Stimulated activated CD4-positive, alpha-beta T cell treated with anti-CD3 and anti-CD28 coated beads, TNF-alpha, amount 100 ng/mL, for 48 hours (primary cell): Measurements from ENCODE around the gene ST3GAL4.
"Not testable (repeated sequence)": the region's sequence is repeated elsewhere in the genome, so short reads cannot be mapped to it uniquely, and the experiment has no call there.

Experiments used
- DNase-seq, 3 donors: peaks; one replicate each; pipeline ENCODE4 v3.0.0-alpha.2; 2020; ENCODE audit warnings: low read depth in 3 of 3

Gene ST3GAL4

GRCh38 chr11:126364735-126365134 lies 9.2 kb downstream of the ST3GAL4 start:
- not testable (repeated sequence) for DNase-seq

GRCh38 chr11:126365508-126365907 lies 10.0 kb downstream of the ST3GAL4 start:
- not testable (repeated sequence) for DNase-seq

GRCh38 chr11:126366064-126366822 lies 10.8 kb downstream of the ST3GAL4 start:
- DNase-seq, result no peak

- DNase-seq, result not testable (repeated sequence)
Observed at GRCh38 chr11:126366823-126367654, 11.6 kb downstream of the ST3GAL4 start.

GRCh38 chr11:126367806-126368205 lies 12.3 kb downstream of the ST3GAL4 start:
- DNase-seq, result not testable (repeated sequence)

GRCh38 chr11:126368336-126369119 lies 13.0 kb downstream of the ST3GAL4 start:
- not testable (repeated sequence) for DNase-seq

GRCh38 chr11:126370016-126370415 lies 14.5 kb downstream of the ST3GAL4 start:
- no peak for DNase-seq

DNA sequence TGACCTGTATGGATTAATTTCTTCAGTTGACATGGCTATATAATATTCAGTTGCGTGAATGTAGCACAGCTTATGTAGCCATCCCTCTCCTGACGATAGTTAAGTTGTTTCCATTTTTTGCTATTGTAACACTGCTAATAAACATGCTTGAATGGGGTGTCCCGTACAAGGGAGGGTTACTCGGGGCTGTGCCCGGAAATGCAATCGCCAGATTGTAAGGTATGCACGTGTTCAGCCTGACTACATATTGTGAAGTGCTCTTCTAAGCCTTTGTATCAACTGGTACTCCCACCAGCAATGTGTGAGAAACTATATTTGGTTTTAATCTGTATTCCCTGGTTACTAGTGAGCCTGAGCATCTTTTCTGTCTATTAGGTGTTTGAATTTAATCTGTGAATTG lies 16.1 kb downstream of the ST3GAL4 start:
- no peak for DNase-seq

DNA sequence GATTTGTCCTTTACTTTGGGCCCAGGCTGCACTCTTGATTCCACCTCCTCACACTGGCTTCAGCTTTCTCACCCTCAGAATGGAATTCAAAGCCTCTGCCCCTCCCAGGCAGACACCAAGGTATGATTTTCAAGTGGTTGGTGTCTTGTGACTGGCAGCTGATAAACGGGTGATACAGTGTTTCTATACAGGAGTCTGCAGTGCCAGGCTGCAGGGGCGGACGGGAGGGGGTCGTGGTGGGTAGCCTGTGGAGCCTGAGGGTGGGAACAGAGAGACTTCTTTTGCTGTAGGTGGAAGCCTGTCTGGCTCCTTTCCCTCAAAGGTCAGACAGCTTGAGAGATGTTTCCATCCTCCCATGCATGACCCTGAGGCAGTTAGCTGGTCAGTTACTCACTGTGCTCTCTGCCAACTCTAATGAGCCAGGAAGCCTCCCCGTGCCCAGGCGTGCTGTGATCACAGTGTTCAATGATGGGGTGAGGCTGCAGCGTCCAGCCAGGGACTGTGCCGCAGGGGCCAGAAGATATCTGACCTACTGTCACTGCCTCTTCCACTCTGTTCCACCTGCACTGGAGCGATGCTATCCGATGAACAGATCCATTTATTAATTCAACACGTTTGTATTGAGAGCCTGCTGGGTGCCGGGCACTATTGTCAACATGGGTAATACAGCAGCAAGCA lies 18.0 kb downstream of the ST3GAL4 start:
- DNase-seq, result not testable (repeated sequence)

DNA sequence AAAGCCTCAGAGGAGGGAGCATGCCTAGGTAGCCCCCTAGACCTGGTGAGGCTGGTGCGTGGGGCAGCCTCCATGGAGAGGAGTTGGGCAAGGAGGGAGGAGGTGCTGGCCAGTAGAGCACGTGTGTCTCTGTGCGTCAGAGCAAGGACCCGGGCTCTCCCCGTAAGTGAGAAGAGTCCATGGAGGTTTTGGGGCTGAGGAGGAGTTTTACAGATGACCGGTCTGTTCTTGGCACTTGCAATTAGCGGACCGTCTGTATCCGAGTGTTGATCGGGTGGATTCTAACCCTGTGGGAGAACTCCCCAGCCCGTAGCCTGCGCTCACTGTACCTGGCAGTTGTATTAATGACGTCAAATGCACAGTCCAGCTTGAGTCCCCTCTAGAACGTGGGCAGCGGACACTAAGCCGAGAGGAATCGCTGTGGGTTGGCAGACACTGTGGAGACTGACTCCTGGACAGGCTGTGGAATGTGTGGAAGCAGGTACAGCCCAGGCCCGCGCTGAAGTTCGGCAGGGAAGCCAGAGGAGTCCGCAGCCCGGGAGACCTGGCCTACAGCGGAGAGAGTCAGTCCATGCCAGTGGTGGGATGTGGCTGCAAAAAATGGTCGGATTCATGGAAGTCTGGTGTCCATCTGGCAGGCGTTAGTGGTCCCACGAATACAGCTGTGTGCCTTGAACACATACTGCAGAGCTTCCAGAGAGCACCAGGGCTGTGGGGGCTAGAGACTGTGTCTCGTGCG lies 19.2 kb downstream of the ST3GAL4 start:
- not testable (repeated sequence) for DNase-seq

GRCh38 chr11:126375726-126376125 lies 20.2 kb downstream of the ST3GAL4 start:
- DNase-seq, result no peak

- DNase-seq, result no peak
Observed at GRCh38 chr11:126378763-126379162, 23.3 kb downstream of the ST3GAL4 start.

- DNase-seq, result no peak
Observed at GRCh38 chr11:126380909-126381308, 25.4 kb downstream of the ST3GAL4 start.

- not testable (repeated sequence) for DNase-seq
Observed at GRCh38 chr11:126381960-126382359, 26.5 kb downstream of the ST3GAL4 start.

- not testable (repeated sequence) for DNase-seq
Observed at GRCh38 chr11:126382641-126383040, 27.2 kb downstream of the ST3GAL4 start.

GRCh38 chr11:126383339-126384335 lies 28.2 kb downstream of the ST3GAL4 start:
- no peak for DNase-seq

DNA sequence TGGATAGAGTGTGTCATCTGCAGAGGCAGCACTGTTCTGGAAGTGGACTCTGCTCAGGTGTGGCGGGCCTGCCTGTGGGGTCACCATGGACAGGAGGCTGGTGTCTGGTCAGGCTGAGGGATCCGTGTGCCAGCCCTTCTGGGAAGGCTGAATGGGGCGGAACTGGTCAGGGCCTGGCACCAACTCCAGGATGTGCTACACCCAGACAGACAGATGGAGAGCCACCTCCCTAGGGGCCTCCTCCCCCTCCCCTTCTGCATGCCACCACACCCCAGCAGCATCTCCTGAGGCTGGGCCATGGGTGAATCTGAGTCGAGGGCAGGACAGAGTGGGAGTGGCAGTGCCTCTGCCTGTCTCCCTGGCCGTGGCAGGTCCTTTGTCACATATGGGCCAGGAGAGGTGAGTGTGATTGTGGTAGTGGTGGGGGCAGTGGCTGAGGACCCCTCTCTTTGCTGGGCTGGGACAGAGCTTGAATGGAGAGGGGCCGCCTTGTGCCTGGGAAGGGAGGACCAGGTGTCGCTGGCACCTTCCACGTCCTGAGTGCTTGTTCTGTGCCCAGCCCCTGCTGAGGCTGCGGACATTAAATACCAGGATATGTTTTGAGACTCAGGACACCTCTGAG lies 29.1 kb downstream of the ST3GAL4 start:
- no peak for DNase-seq

DNA sequence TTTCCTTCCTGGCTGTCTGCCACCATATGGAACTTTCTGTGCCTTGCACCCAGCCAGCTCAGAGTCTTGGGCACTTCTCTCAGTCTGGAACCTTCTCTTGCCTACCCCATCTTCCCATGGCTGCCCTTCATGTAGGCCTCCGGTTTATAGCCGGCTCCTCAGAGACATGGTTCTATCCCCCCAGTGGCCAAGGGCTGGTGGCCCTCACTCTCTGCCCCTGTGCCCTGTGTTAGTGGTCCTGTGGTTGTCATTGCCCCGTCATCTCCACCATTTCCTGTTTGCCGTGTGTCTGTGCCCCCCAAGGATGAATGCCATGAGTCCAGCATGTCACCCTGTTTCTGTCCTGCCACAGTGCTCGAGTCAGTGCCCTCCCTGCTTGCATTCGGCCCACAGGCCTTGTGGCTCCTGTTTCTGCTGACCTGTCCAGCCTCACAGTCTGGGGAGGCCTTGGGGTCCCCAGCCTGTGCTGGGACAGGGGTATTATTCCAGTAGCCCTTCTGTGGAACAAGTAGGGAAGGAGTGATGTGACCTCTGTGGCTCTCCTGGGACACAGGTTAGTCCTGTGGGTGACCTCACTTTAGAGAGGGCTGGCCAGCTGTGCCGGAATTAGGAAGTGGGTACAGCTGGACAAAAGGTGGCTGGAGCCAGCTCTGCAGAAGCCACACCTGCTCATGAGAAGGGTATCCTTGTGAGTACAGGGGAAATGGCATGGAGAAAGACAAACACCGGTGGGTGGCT lies 30.7 kb downstream of the ST3GAL4 start:
- DNase-seq, result no peak
